ENCODE results near the gene TECPR1. TPM values are rescaled to one million over a fixed set of nuclear protein-coding genes. Genes with fewer than 3 reads are reported as not detected.

Gene TECPR1
- total and polyA plus RNA-seq, 2 donors (not counting 3 experiments of a cell fraction or from before 2014, with no cell fraction given): 12.3 to 97.5 TPM

DNA sequence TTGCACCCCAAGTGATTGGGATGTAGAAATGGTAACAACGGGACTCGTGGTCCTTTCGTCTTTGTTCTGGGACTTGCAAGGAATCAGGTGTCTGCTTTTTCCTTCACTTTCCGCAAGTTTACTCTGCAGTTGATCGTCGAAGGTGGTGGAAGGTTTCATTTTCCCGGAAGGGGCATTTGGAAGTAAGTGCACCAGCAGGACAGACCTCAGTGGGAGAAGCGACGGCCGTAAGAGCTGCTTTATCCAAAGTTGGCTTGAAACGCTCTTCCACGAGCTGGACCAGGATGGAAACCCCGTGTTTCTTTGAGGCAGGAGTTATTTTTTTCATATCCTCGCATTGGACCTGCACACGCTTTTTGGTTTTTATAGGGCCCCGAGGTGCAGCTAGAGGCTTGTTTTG, 30.7 kb upstream of the TECPR1 start:
- TF ChIP-seq FOS (IDR thresholded peaks at IDR 0.05; ENCODE audit: borderline replicate concordance, insufficient read depth, low read length): no peak
- TF ChIP-seq, protein P1, sequence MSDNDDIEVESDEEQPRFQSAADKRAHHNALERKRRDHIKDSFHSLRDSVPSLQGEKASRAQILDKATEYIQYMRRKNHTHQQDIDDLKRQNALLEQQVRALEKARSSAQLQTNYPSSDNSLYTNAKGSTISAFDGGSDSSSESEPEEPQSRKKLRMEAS (IDR thresholded peaks at IDR 0.05; ENCODE audit: insufficient read depth, insufficient read length): no peak
- TF ChIP-seq POLR2AphosphoS5 (IDR thresholded peaks at IDR 0.05; ENCODE audit: insufficient read depth, low read depth, low read length): no peak
- TF ChIP-seq GATA2 (IDR thresholded peaks at IDR 0.05; ENCODE audit: insufficient read depth, insufficient read length, low read depth, low read length): no peak
- TF ChIP-seq, protein P2, sequence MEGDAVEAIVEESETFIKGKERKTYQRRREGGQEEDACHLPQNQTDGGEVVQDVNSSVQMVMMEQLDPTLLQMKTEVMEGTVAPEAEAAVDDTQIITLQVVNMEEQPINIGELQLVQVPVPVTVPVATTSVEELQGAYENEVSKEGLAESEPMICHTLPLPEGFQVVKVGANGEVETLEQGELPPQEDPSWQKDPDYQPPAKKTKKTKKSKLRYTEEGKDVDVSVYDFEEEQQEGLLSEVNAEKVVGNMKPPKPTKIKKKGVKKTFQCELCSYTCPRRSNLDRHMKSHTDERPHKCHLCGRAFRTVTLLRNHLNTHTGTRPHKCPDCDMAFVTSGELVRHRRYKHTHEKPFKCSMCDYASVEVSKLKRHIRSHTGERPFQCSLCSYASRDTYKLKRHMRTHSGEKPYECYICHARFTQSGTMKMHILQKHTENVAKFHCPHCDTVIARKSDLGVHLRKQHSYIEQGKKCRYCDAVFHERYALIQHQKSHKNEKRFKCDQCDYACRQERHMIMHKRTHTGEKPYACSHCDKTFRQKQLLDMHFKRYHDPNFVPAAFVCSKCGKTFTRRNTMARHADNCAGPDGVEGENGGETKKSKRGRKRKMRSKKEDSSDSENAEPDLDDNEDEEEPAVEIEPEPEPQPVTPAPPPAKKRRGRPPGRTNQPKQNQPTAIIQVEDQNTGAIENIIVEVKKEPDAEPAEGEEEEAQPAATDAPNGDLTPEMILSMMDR (IDR thresholded peaks at IDR 0.05; ENCODE audit: extremely low read depth in 1 of 2, insufficient read depth in 1 of 2, low read depth in 1 of 2, low read length in 2 of 2): no peak
- no peak for TF ChIP-seq POLR2A (IDR thresholded peaks at IDR 0.05; ENCODE audit: low read depth, low read length)
- TF ChIP-seq JUN (IDR thresholded peaks at IDR 0.05; ENCODE audit: borderline replicate concordance, insufficient read depth, insufficient read length, low read depth): no peak
- TF ChIP-seq EZH2 (IDR thresholded peaks at IDR 0.05; ENCODE audit: borderline replicate concordance, low read depth, low read length, severe bottlenecking): no peak
- no peak for TF ChIP-seq MYC (IDR thresholded peaks at IDR 0.05; ENCODE audit: low read depth, low read length)
- Histone ChIP-seq H2AFZ (ENCODE audit: low read depth, low read length) (no peak overlapping the region), H3K79me2 (ENCODE audit: control insufficient read depth, insufficient read depth, low read length) (peaks cover 58% of the 10 kb centered on the region), H3K9me3 (replicated peaks; ENCODE audit: control insufficient read depth, insufficient read depth, low read length) (no peaks in the 10 kb centered on the region), H3K9me1 (replicated peaks; ENCODE audit: control insufficient read depth, extremely low read depth, insufficient read depth, low read length) (no peaks in the 10 kb centered on the region), H3K36me3 (ENCODE audit: control insufficient read depth in 2 of 2, extremely low read depth in 1 of 2, insufficient read depth in 2 of 2, low read length in 2 of 2) (peaks cover 0 to 16% of the 10 kb centered on the region in 2 experiments), H4K20me1 (replicated peaks; ENCODE audit: control insufficient read depth, extremely low read depth, insufficient read depth, low read length) (no peaks in the 10 kb centered on the region), H3K4me2 (ENCODE audit: insufficient read depth, low read length) (peak overlapping the region; percentile 87), H3K4me1 (ENCODE audit: control insufficient read depth, extremely low read depth, insufficient read depth, low read length) (peaks cover 38% of the 10 kb centered on the region), H3K9ac (replicated peaks; ENCODE audit: extremely low read depth, insufficient read depth, low read length) (peak overlapping the region; percentile 87), H3K27me3 (ENCODE audit: control insufficient read depth in 2 of 2, insufficient read depth in 2 of 2, low read length in 2 of 2) (no peaks in the 10 kb centered on the region), H3K27ac (ENCODE audit: insufficient read depth, low read depth, low read length) (peak overlapping the region; percentile 72), H3K4me3 (replicated peaks in 1 of 3; ENCODE audit: insufficient read depth in 1 of 3, low read depth in 1 of 3, low read length in 3 of 3) (peak overlapping the region; percentile 20 to 95 (median 83))
- dilution Hi-C loops (cut with MboI; ENCODE audit: extremely low pct_ligation_motif_present, low sequenced_read_pairs) (no loop called here), intact Hi-C loops (cut with micrococcal nuclease) (loop anchor here (2.0 to 5.0 kb wide), 4 partner anchors 72 to 135 kb away; partner anchors contain the start of gene BAIAP2L1)
- BruUV-seq (replicated peaks): TSS peak; percentile 81
- no peak for FAIRE-seq
- peak; percentile 41 for DNase-seq (ENCODE audit: low read depth, low spot score)
- CTCF ChIA-PET: interaction anchor here (0.9 to 2.6 kb wide), 6 partner anchors 16 to 136 kb away, joined by 3 to 7 read pairs (median 4); partner anchors contain the start of gene BAIAP2L1
- POLR2A ChIA-PET: no interaction called here
